ENCODE measurements around the gene OLFM2.
"Not testable (repeated sequence)": the region's sequence is repeated elsewhere in the genome, so short reads cannot be mapped to it uniquely, and the experiment has no call there.

OLFM2 gene

GRCh38 chr19:9834307-9834725 lies 102.0 kb downstream of the OLFM2 start:
- no peak overlapping the region for H4K8ac ChIP-seq (ENCODE audit: low read depth, low read length)
- H2AK5ac ChIP-seq (ENCODE audit: low read length): no peak overlapping the region
- H3K4ac ChIP-seq (ENCODE audit: low read depth, low read length): no peak overlapping the region
- no CpG with 5 or more reads among the region's 6 CpGs for WGBS (ENCODE audit: extremely low coverage, insufficient coverage, low lambda C conversion rate)
- H3K27ac ChIP-seq (ENCODE audit: low read depth, low read length): no peak overlapping the region
- H3K79me1 ChIP-seq (ENCODE audit: low read length): peaks cover 15% of the 10 kb centered on the region
- H3K4me2 ChIP-seq (ENCODE audit: low read length): peak overlapping the region; percentile 50
- no peak overlapping the region for H3K4me3 ChIP-seq (ENCODE audit: low read length)
- H2BK120ac ChIP-seq (ENCODE audit: low read depth, low read length): no peak overlapping the region
- no peak overlapping the region for H4K5ac ChIP-seq (ENCODE audit: low read length)
- H3K4me1 ChIP-seq (ENCODE audit: control insufficient read depth, low read depth, low read length): no peaks in the 10 kb centered on the region
- H2BK5ac ChIP-seq (ENCODE audit: low read length): no peak overlapping the region
- H3K79me2 ChIP-seq (ENCODE audit: control insufficient read depth, insufficient read depth, low read length): peaks cover 15% of the 10 kb centered on the region
- no peak overlapping the region for H2BK15ac ChIP-seq (replicated peaks; ENCODE audit: low read depth)
- H3K23ac ChIP-seq (ENCODE audit: low read length): no peak overlapping the region
- H3K9ac ChIP-seq (ENCODE audit: low read length): peak overlapping the region; percentile 36
- DNase-seq: no peak
- H3K36me3 ChIP-seq (ENCODE audit: control insufficient read depth, insufficient read depth, low read length): peaks cover 5% of the 10 kb centered on the region
- H3K18ac ChIP-seq (ENCODE audit: low read length): no peak overlapping the region
- peak overlapping the region; percentile 79 for H3K56ac ChIP-seq (ENCODE audit: low read length)
- no peaks in the 10 kb centered on the region for H3K27me3 ChIP-seq (ENCODE audit: insufficient read depth, low read length, poor library complexity)

- Histone ChIP-seq H4K5ac (ENCODE audit: low read length) (no peak overlapping the region), H3K56ac (ENCODE audit: low read length) (peak overlapping the region; percentile 93), H4K8ac (ENCODE audit: low read depth, low read length) (no peak overlapping the region), H2BK15ac (replicated peaks; ENCODE audit: low read depth) (no peak overlapping the region), H3K18ac (ENCODE audit: low read length) (no peak overlapping the region), H3K9ac (ENCODE audit: low read length) (peak overlapping the region; percentile 79), H3K4me1 (ENCODE audit: control insufficient read depth, low read depth, low read length) (peaks cover 4% of the 10 kb centered on the region), H2BK120ac (ENCODE audit: low read depth, low read length) (no peak overlapping the region), H3K4me3 (ENCODE audit: low read length) (peak overlapping the region; percentile 90), H3K36me3 (ENCODE audit: control insufficient read depth, insufficient read depth, low read length) (peaks cover 3% of the 10 kb centered on the region), H3K27me3 (ENCODE audit: insufficient read depth, low read length, poor library complexity) (no peaks in the 10 kb centered on the region), H3K27ac (ENCODE audit: low read depth, low read length) (no peak overlapping the region), H3K79me2 (ENCODE audit: control insufficient read depth, insufficient read depth, low read length) (peaks cover 25% of the 10 kb centered on the region), H3K4ac (ENCODE audit: low read depth, low read length) (no peak overlapping the region), H3K23ac (ENCODE audit: low read length) (no peak overlapping the region), H3K79me1 (ENCODE audit: low read length) (peaks cover 16% of the 10 kb centered on the region), H2AK5ac (ENCODE audit: low read length) (peak overlapping the region; percentile 85), H2BK5ac (ENCODE audit: low read length) (no peak overlapping the region), H3K4me2 (ENCODE audit: low read length) (peak overlapping the region; percentile 90)
- no peak for DNase-seq
- WGBS (ENCODE audit: extremely low coverage, insufficient coverage, low lambda C conversion rate): 100% methylated on average over 1 of the region's 13 CpGs
Measured at GRCh38 chr19:9828551-9829063, 107.7 kb downstream of the OLFM2 start.

- no CpG with 5 or more reads among the region's 62 CpGs for WGBS (ENCODE audit: extremely low coverage, insufficient coverage, low lambda C conversion rate)
- Histone ChIP-seq H2BK120ac (ENCODE audit: low read depth, low read length) (no peak within 1 kb of the TSS), H3K4ac (ENCODE audit: low read depth, low read length) (peak within 1 kb of the TSS; percentile 82), H3K27me3 (ENCODE audit: insufficient read depth, low read length, poor library complexity) (no peaks in the 10 kb centered on the region), H3K56ac (ENCODE audit: low read length) (peak within 1 kb of the TSS; percentile 93), H3K18ac (ENCODE audit: low read length) (peak within 1 kb of the TSS; percentile 57), H3K4me3 (ENCODE audit: low read length) (peak within 1 kb of the TSS; percentile 90), H3K4me2 (ENCODE audit: low read length) (peak within 1 kb of the TSS; percentile 90), H3K9ac (ENCODE audit: low read length) (peak within 1 kb of the TSS; percentile 79), H2BK5ac (ENCODE audit: low read length) (no peak within 1 kb of the TSS), H2AK5ac (ENCODE audit: low read length) (peak within 1 kb of the TSS; percentile 85), H4K8ac (ENCODE audit: low read depth, low read length) (peak within 1 kb of the TSS; percentile 57), H3K79me2 (ENCODE audit: control insufficient read depth, insufficient read depth, low read length) (peaks cover 25% of the 10 kb centered on the region), H3K27ac (ENCODE audit: low read depth, low read length) (no peak within 1 kb of the TSS), H3K79me1 (ENCODE audit: low read length) (peaks cover 16% of the 10 kb centered on the region), H3K4me1 (ENCODE audit: control insufficient read depth, low read depth, low read length) (peaks cover 4% of the 10 kb centered on the region), H3K23ac (ENCODE audit: low read length) (peak within 1 kb of the TSS; percentile 24), H3K36me3 (ENCODE audit: control insufficient read depth, insufficient read depth, low read length) (peaks cover 3% of the 10 kb centered on the region), H2BK15ac (replicated peaks; ENCODE audit: low read depth) (no peak within 1 kb of the TSS), H4K5ac (ENCODE audit: low read length) (no peak within 1 kb of the TSS)
- peak; percentile 96 for DNase-seq
Measured at GRCh38 chr19:9827289-9828238, 108.8 kb downstream of the OLFM2 start, which contains the start of gene UBL5. TSS of gene UBL5 (plus strand) at chr19:9827918. CDS start at chr19:9828338, 420 bp downstream.

- Histone ChIP-seq H3K36me3 (ENCODE audit: control insufficient read depth, insufficient read depth, low read length) (no peaks in the 10 kb centered on the region), H2BK120ac (ENCODE audit: low read depth, low read length) (no peak overlapping the region), H3K4me1 (ENCODE audit: control insufficient read depth, low read depth, low read length) (peaks cover 4% of the 10 kb centered on the region), H3K79me2 (ENCODE audit: control insufficient read depth, insufficient read depth, low read length) (peaks cover 18% of the 10 kb centered on the region), H2BK5ac (ENCODE audit: low read length) (no peak overlapping the region), H3K27ac (ENCODE audit: low read depth, low read length) (no peak overlapping the region), H3K9ac (ENCODE audit: low read length) (no peak overlapping the region), H3K18ac (ENCODE audit: low read length) (no peak overlapping the region), H4K5ac (ENCODE audit: low read length) (no peak overlapping the region), H3K79me1 (ENCODE audit: low read length) (peaks cover 11% of the 10 kb centered on the region), H2BK15ac (replicated peaks; ENCODE audit: low read depth) (no peak overlapping the region), H3K4ac (ENCODE audit: low read depth, low read length) (no peak overlapping the region), H3K23ac (ENCODE audit: low read length) (no peak overlapping the region), H3K4me2 (ENCODE audit: low read length) (no peak overlapping the region), H3K4me3 (ENCODE audit: low read length) (no peak overlapping the region), H4K8ac (ENCODE audit: low read depth, low read length) (no peak overlapping the region), H3K56ac (ENCODE audit: low read length) (no peak overlapping the region), H3K27me3 (ENCODE audit: insufficient read depth, low read length, poor library complexity) (no peaks in the 10 kb centered on the region), H2AK5ac (ENCODE audit: low read length) (no peak overlapping the region)
- no peak for DNase-seq
- no CpG with 5 or more reads among the region's 5 CpGs for whole genome bisulfite sequencing (ENCODE audit: extremely low coverage, insufficient coverage, low lambda C conversion rate)
Measured at GRCh38 chr19:9823816-9824215, 112.5 kb downstream of the OLFM2 start.

- H3K36me3 ChIP-seq (ENCODE audit: control insufficient read depth, insufficient read depth, low read length); H3K4me1 ChIP-seq (ENCODE audit: control insufficient read depth, low read depth, low read length); H3K27ac ChIP-seq (ENCODE audit: low read depth, low read length); H3K18ac ChIP-seq (ENCODE audit: low read length); H2AK5ac ChIP-seq (ENCODE audit: low read length); H3K79me1 ChIP-seq (ENCODE audit: low read length); H4K5ac ChIP-seq (ENCODE audit: low read length); H3K9ac ChIP-seq (ENCODE audit: low read length); H3K4ac ChIP-seq (ENCODE audit: low read depth, low read length); H4K8ac ChIP-seq (ENCODE audit: low read depth, low read length); DNase-seq; H3K27me3 ChIP-seq (ENCODE audit: insufficient read depth, low read length, poor library complexity); H3K4me3 ChIP-seq (ENCODE audit: low read length); H2BK5ac ChIP-seq (ENCODE audit: low read length); H2BK120ac ChIP-seq (ENCODE audit: low read depth, low read length); H3K4me2 ChIP-seq (ENCODE audit: low read length); H2BK15ac ChIP-seq (replicated peaks; ENCODE audit: low read depth); H3K23ac ChIP-seq (ENCODE audit: low read length): not testable (repeated sequence)
- H3K79me2 ChIP-seq (ENCODE audit: control insufficient read depth, insufficient read depth, low read length): peaks cover 19% of the 10 kb centered on the region
- H3K56ac ChIP-seq (ENCODE audit: low read length): peak overlapping the region; percentile 44
- WGBS (ENCODE audit: extremely low coverage, insufficient coverage, low lambda C conversion rate): no CpG with 5 or more reads among the region's 8 CpGs
Measured at GRCh38 chr19:9820034-9820433, 116.3 kb downstream of the OLFM2 start.
